ENCODE measurements around the gene ALDH3B2.

DNA sequence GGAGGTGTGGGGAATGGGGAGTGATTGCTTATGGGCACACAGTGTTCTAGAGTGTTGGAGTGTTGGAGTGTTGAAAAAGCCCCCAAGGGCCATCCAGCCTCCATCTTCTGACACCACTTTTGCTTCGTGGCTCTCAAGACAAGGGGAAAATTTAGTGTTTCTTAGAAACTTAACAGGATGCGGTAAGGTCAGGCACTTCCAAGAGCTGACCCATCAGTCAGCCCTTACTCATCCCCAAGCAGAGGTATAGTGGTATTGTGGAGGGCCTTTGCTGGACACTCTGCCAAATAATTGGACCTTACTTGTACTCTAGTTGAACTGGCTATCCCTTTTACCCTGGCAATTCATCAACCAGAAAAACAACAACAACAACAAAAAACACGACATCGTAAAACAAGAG lies 14.8 kb upstream of the ALDH3B2 start:
- TF ChIP-seq, protein P1, sequence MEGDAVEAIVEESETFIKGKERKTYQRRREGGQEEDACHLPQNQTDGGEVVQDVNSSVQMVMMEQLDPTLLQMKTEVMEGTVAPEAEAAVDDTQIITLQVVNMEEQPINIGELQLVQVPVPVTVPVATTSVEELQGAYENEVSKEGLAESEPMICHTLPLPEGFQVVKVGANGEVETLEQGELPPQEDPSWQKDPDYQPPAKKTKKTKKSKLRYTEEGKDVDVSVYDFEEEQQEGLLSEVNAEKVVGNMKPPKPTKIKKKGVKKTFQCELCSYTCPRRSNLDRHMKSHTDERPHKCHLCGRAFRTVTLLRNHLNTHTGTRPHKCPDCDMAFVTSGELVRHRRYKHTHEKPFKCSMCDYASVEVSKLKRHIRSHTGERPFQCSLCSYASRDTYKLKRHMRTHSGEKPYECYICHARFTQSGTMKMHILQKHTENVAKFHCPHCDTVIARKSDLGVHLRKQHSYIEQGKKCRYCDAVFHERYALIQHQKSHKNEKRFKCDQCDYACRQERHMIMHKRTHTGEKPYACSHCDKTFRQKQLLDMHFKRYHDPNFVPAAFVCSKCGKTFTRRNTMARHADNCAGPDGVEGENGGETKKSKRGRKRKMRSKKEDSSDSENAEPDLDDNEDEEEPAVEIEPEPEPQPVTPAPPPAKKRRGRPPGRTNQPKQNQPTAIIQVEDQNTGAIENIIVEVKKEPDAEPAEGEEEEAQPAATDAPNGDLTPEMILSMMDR (IDR thresholded peaks at IDR 0.05), result no peak
- no peak for TF ChIP-seq POLR2A (IDR thresholded peaks at IDR 0.05)
